T-helper 1 cell treated with Interleukin-12 subunit alpha and Interleukin-12 subunit beta and Interleukin-4 antibody, amounts not matched to agents 30 μg/mL and 1 μg/mL, for 36 hours (primary cell): ENCODE data around the gene BRD3.

ENCODE experiments used
- H3K27ac Mint-ChIP-seq: one replicate; pipeline ENCODE4 v1.8.0; 2021; ENCODE audit warnings: mild to moderate bottlenecking, mixed read lengths
- H3K27me3 Mint-ChIP-seq: one replicate; pipeline ENCODE4 v1.8.0; 2021; ENCODE audit warnings: low read depth, mixed read lengths
- H3K36me3 Mint-ChIP-seq: one replicate; pipeline ENCODE4 v1.8.0; 2021; ENCODE audit warnings: low read depth, mixed read lengths
- H3K4me1 Mint-ChIP-seq: one replicate; pipeline ENCODE4 v1.8.0; 2021; ENCODE audit warnings: low read depth, mixed read lengths
- H3K4me3 Mint-ChIP-seq: one replicate; pipeline ENCODE4 v1.8.0; 2021; ENCODE audit warnings: mild to moderate bottlenecking, moderate library complexity, mixed read lengths
- H3K9me3 Mint-ChIP-seq: one replicate; pipeline ENCODE4 v1.8.0; 2021; ENCODE audit warnings: mixed read lengths

BRD3 gene

GRCh38 chr9:133981958-133982681 is 85.7 kb downstream of the BRD3 start:
- Mint-ChIP-seq H3K9me3 (no peaks in the 10 kb centered on the region), H3K4me3 (no peak overlapping the region), H3K4me1 (no peaks in the 10 kb centered on the region), H3K27me3 (no peaks in the 10 kb centered on the region), H3K27ac (no peak overlapping the region), H3K36me3 (no peaks in the 10 kb centered on the region)

- Mint-ChIP-seq H3K27ac (no peak overlapping the region), H3K4me1 (no peaks in the 10 kb centered on the region), H3K4me3 (no peak overlapping the region), H3K27me3 (no peaks in the 10 kb centered on the region), H3K36me3 (no peaks in the 10 kb centered on the region), H3K9me3 (no peaks in the 10 kb centered on the region)
Observed at GRCh38 chr9:133981589-133981957, 86.3 kb downstream of the BRD3 start.

GRCh38 chr9:133980864-133981588 is 86.8 kb downstream of the BRD3 start:
- H3K4me3 Mint-ChIP-seq, result no peak overlapping the region
- no peaks in the 10 kb centered on the region for H3K27me3 Mint-ChIP-seq
- no peaks in the 10 kb centered on the region for H3K9me3 Mint-ChIP-seq
- H3K4me1 Mint-ChIP-seq, result no peaks in the 10 kb centered on the region
- no peaks in the 10 kb centered on the region for H3K36me3 Mint-ChIP-seq
- no peak overlapping the region for H3K27ac Mint-ChIP-seq
